CD4-positive, alpha-beta T cell treated with Interleukin-6 at 100 ng/mL for 8 hours (primary cell): Measurements from ENCODE around the gene BTBD18.

ENCODE experiments used
- DNase-seq: peaks from one replicate; pipeline ENCODE4 v3.0.0-alpha.2; 2020; ENCODE audit warnings: mixed read lengths, low spot score

The BTBD18 gene

DNA sequence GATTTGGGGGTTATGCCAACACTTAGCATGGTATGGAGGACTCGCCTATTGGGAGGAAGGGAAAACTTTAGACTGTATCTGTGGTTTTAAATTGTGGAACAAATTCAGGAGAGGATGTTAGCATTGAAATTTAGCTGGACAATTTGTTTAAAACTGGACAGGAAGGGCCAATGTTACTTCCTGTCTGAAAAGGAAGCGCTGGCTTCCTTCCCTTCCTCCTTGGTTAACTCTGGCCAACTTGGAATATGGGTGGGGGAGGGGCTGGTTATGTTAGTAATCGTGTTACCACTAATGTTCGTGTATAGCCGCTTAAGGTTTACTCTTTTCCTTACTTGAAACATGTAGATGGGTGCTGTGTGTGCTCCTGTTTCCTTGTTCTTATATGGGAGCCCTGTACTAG, 23.9 kb upstream of the BTBD18 start:
- DNase-seq = no peak

DNA sequence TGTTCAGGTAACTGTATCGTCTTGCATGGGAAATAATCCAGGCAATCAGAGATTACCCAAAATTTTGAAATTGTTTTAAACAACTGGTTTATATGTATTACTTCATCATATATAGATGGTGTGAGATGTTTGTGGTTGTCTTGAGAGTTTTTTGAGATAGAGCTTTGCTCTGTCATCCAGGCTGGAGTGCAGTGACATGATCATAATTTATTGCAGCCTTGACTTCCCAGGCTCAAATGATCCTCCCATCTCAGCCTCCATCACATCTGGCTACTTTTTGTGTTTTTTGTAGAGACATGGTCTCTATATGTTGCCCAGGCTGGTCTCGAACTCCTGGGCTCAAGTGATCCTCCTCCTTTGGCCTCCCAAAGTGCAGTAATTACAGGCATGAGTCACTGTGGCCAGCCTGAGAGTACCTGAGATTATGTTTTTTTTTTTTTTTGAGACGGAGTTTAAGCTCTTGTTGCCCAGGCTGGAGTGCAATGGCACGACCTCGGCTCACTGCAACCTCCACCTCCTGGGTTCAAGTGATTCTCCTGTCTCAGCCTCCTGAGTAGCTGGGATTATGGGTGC, 21.5 kb upstream of the BTBD18 start:
- no peak for DNase-seq

DNA sequence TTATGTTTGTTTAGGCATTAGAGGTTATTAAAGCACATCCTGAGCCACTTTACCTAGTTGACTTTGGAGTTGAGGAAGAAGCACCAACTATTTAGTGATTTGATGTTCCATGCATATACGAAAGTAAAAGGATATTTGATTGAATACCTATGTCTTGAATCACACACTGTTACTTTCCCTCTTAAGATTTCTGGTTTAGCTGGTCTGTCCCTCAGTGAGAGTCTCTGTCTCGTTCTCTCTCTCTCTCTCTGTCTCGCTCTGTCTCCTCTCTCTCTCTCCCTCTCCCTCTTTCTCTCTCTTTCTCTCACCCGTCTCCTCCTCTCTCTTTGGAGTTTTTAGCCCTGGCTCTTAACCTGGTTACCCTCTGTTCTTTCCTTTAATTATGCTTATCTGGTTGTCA, 20.9 kb upstream of the BTBD18 start:
- DNase-seq = no peak

DNA sequence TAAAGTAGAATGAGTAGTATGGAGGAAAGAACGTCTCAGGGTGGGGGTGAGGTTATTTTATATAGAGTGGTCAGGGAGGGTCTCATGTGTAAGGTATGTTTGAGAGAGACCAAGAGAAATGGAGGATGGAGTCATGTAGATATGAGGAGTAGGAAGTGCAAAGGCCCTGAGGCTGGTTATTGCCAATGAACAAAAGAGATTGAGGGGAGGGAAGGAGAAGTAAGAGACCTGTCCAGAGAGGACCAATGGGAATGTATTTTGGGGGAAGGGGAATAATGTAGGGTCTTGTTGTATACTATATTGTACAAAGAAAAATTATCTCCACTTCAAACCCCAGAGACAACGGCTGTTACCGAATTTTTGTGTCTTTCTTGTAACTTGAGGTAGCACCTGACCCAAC, 19.7 kb upstream of the BTBD18 start:
- DNase-seq = no peak

DNA sequence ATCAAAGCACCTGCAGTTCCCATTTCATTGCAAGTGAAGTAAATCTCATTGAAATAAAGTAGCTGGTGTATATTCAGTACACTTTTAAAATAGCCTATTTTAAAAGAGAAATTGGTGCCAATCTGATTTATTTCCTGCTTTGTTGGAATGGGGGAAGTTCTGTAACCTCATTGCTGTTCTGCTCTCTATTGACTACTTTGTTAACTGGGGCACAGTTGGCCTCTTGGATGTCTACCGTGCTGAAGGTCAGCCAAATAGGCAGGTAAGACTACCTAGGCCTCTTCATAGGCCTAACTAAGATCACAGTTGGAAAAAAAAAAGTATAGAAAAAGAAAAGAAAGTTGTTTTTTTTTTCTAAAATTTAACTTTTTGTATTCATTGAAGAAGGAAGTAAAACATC, 19.2 kb upstream of the BTBD18 start:
- no peak for DNase-seq

DNA sequence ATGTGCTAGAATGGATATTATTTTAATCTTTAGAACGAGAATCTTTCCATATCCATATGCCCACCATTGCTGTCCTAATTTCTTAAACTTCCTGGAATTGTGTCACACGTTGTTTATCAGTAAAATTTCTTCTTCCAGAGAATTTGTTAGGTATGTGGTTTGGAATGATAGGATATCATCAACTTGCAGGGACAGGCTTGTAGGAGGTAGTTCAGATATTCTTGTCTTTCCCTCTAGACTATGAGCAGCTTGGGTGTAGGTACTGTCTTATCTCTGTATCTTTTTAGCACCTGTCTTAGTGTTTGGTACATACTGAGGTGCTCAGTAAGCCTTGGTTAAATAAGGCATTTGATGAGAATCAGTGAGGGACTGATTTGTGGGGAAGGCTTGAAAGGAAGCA, 13.4 kb upstream of the BTBD18 start:
- DNase-seq = no peak

DNA sequence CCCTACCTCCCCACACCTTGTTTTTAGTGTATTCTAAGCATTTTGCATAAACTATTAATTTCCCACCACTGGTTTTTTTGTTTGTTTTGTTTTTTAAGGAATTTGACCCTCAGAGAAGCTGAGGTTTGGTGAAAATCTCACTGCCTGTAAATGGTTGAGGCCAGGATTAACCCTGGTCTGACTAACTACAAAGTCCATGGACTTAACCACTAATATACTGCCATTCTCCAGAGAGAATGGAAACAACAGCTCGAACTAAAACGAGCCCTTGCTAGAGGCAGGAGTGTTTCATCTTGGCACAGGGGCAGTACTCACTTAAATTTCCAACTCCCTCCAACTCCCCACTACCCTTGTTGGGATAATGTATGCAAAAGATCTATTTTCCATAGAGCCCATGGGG, 12.9 kb upstream of the BTBD18 start:
- DNase-seq = no peak

DNA sequence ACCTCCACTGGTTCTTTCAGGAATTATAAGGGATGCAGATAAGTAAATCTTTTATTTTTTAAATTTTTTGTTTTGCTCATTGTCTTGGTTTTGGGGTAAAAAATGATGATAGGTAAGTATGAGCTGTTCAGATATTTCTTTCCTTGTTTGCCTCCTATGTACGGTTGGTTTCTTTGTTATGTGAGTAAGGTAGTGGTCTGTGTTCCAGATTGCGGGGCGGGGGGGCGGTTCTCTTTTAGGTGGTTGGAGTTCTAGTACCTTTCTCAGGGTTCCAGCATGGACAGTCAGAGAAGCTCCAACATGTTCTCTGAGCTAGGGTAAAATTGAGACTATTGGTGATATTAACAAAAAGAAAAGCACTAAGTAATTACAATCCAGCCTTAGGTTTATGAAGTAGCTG, 12.4 kb upstream of the BTBD18 start:
- DNase-seq = no peak

DNA sequence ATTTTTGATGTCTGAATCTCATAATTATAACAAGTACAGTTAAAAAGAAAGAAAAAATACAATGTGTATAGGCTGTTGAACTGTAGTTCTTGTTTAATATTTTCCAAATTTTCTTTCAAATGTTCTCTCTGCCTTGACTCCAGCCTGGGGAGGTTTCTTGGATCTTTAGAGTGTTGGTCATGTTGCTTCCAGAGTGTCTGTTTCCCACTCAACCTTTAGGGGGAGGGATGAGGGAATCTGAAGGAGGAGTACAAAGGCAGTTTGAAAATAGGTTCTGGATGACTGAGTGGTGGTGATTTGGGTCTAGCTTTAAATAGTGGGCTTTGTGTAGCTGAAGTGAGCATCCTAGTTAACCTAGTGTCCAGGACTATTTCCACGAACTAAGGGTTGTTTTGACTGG, 11.9 kb upstream of the BTBD18 start:
- DNase-seq = no peak

DNA sequence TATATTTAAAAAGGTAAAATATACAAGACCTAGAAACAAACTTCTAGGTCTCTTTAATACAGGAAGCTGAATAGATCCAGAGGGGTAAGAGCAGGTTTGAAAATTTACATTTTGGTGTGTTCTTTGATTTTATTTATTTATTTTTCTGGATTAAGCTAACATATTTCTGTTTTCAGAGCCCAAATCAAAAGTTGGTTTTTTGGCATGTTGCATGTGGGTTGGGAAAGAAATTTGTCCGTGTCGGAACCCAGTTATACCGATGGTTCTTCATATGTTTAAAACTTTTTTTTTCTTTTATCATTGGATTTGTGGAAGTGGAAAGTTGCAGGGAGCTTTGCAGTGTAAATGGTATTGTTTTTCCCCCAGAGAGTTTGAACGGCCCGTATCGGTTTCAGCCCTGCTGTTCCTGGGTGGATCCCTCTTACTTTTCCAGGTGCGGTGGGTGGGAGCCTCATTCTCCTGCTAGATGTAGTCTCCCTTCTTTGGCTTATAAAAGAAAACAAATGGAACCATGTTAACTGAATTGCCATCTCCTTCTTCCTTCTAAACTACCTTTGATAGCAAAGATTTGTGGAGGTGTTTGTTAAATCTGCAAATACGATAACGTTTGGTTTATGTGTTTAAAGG, 10.7 kb upstream of the BTBD18 start:
- DNase-seq = no peak

DNA sequence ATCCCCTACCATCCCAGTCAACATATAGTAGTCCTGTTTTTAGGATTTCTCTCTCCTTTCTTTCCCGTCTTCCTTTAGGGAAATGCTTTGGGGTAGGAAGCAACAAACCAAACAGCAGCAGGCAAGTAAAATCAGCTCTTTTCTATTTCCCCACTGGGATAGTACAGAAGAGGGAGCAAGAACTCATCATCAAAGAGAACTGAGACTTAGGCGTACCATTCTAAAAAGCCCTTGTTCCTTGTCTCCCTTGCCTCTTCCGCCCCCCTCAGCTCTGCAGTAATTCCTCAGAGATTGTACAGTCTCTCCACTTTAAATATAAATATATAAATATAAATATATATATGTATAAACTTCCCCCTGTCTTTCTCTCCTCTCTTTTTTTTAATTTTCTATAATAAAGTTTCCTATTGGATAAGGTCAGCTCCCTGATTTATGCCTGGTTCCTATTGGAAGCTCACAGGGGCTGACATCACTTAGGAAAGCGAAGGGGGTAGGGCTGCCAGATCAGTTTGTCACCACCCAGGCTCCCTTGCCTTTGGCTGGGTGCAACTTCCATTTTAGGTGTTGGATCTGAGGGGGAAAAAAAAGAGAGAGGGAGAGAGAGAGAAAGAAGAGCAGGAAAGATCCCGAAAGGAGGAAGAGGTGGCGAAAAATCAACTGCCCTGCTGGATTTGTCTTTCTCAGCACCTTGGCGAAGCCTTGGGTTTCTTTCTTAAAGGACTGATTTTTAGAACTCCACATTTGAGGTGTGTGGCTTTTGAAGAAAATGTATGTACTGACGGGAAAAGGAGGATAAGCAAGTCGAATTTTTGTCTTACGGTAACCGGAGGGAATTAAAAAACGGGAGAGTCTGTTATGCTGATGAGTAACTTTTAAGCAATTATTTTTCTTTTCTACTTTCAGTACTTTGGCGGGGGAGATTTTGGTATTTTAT, 9.9 kb upstream of the BTBD18 start, which contains the start of gene CTNND1:
CTNND1 (plus strand) TSS at position 502 of the 934 bp plus-strand sequence. CDS start 29,677 bp downstream, outside the sequence.
- DNase-seq = no peak

DNA sequence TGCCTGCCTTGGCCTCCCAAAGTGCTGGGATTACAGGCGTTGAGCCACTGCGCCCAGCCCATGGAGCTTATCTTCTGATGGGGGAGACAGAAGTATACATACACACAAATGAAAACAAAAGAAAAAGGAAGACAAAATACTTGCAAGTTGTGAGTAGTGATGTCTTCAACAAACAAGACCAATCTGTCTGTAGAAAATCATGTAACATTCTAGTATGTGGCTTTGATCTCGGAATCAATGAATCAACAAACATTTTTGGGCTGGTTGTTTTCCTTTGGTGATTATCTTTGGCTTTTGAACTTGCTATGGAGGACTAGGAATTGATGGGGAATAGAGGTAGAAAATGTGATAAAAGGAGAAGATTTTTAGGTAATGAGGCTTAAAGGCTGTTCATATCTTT, 6.6 kb upstream of the BTBD18 start:
- DNase-seq = no peak

DNA sequence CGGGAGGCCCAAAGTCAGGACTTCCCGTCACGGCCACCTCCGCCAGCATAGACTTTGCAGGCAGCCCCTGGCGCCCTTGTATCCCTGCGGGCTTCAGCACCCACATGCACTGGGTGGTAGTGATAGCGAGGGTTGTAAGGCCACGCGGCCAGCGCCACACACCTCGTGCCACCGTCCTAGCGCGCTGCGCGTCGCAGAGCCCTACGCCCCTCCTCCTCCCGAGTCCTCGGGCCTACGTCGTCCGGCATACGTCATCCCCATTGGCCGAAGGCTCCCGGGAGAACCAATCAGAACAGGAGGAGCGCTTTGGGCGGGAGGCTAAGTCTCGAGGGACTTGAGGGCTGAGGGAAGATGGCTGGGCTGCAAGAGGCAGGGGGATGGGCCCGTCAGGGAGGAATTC, 1.3 kb upstream of the BTBD18 start:
- no peak for DNase-seq

DNA sequence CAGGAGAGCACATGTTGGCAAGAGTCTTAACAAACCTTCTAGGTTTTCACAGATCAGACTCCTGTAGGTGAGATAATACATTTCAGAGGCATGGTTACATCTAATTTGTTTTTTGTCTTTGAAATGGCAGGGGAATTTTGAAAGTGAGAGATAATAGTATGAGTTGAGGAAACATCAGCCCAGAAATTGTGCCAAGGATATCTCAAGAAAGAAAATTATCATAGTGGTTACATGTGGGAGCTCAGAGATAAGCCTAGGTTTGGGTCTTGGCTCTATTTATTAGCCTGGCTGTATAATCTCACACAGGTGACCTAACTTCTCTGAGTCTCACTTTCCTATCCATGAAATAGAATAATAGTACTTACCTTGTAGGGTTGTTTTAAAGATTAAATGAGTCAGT, 443 bp downstream of the BTBD18 start:
- no peak for DNase-seq

DNA sequence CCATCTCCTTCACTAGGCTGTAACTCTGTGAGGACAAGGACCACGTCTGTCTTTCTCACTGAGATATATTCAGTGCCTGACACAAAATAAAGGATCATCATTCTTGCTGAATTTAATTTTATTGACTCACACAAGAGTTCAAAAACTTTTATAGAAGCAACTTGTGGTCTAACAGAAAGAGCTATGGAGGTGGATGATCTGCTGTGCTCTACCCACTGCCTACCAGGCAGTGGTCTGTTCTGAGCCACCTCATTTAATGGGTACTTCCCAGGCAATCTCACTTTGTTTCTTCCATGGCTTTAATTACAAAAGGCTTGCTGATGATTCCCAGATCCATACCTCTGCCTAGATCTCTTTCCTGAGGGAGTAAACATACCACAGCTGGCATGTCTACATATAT, 4.7 kb downstream of the BTBD18 start:
- DNase-seq = no peak

DNA sequence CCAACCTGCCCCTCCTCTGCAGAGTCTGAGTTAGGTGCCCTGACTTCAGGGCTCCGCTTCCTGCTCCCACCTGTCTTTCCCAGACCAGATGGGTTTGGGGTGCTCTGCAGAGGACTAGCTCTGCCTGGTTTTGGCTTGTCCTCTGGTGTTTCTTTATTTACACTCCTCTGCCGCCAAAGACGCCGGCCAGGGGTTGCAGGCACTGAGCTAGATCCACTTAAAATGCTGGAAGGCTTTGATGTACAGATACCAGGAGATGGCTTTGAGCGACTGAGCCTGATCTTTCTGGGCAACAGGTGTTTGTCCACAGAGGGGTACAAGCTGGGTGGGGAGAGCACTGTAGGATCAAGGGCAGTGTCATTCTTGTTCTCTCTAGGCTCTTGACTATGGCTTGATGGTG, 6.4 kb downstream of the BTBD18 start:
- DNase-seq = no peak

DNA sequence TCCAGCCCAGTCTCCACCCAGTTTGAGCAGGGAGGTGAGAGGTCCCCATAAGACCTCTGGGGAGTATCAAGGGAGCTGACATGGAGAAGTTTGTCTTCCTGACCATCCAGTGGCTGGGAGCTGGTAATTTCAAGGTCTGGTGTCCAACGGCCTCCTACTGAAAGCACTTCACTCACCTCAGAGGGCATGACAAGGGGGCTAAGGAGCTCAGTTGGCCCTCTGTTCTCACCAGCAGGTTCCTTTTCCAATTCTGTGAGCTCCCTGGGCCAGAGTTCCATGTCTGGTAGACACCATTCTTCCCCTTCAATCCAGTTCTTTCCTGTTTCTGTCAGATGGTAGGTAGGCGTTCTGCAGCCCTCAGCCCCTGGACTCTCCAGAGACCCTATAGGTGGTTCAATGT, 7.3 kb downstream of the BTBD18 start:
- DNase-seq = no peak

DNA sequence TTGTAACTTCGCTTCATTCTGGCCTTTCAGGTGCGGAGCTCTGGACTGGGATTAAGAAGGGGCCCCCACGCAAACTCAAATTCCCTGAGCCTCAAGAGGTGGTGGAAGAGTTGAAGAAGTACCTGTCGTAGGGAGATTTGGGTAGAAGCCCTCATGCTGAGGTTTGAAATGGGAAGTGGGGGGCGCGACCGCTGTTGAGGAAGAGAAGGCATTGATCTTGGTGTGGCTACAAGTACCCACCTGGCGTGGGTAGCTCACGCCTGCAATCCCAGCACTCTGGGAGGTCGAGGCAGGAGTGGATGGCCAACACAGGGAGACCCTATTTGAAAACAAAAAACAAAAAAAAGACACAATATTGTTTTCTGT, 9.5 kb downstream of the BTBD18 start:
- no peak for DNase-seq

DNA sequence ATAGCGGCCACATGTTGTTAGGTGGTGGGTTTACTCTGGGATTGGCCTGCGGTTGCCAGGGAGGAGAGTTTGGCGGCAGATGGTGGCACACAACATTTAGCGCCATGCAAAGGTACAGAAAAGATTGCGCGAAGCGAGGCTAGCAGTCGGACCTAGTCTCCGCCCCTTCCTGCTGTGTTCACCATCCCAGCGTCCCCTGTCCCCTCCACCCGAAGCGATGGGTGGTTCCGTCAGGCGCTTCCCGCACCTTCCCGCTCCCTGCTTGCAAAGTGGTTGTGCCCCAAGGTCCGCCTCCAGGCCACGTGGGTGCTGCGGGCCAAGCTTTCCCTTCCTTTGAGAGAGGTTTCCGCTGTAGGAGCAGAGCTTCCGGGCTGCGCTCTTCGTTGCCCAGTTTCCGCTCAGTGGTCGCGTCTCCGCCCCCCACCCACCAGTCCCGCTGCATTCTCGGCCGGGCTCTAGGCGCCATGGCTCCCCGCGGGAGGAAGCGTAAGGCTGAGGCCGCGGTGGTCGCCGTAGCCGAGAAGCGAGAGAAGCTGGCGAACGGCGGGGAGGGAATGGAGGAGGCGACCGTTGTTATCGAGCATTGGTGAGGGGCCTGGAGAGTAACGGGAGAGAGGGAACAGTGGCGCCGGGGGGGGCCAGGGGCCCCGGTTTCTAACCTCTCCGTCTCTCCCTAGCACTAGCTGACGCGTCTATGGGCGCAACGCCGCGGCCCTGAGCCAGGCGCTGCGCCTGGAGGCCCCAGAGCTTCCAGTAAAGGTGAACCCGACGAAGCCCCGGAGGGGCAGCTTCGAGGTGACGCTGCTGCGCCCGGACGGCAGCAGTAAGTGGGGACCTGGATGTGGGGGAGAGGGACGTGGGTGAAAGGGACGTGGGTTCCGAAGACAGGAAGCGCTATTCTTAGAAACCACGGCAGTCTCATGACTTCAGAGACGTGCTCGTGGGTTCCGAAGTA, 10.2 kb downstream of the BTBD18 start, which contains the start of gene SELENOH:
SELENOH (plus strand) TSS at position 360 of the 955 bp plus-strand sequence; CDS start at position 465, 105 bp downstream.
- peak; percentile 91 for DNase-seq

DNA sequence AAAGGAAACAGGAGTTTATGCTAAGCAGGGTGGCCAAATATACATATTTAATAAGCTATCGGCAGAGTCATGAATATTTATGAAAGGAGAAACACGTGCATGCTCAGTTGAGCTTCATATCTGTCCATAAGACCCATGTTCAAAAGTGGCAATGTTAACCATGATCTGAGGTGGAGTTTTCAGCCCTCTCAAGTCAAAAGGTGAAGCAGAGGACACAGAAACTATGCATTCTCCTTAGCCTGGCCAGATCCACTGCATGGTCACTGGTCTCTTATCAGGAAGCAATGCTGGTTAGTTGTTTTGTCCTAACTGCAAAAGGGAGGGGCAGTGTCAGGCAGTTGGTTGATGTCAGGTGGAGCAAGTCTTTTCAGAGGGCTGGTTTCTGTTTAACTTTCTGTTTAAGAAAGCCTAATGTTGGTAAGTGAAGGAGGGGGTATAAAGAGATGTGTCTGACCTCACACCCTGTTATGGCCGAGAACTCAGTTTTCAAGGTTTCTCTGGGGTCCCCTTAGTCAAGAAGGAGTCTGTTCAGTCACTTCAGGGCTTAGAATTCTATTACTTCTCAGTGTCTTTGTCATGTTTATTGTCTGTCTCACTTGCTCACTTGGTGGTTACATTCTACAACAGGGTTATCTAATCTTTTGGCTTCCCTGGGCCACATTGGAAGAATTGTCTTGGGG, 15.9 kb downstream of the BTBD18 start:
- no peak for DNase-seq

DNA sequence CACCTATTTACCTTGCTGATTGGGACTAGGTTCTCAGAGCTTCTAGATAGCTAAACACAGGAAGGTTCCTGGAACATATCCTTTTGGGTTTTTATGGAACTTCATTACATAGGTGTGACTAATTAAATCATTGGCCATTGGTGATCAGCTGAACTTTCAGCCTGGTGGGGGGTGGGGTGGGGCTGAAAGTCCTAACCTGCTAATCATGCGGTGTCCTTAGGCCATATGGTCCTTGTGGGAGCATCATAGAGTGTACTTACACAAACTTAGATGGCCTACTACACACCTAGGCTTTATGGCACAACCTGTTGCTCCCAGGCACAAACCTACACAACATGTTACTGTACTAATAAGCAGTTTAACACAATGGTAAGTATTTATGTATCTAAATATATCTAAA, 19.0 kb downstream of the BTBD18 start:
- no peak for DNase-seq
